Stomach (tissue), 4 donors: Measurements from ENCODE around the gene NAV3.

Experiments
- CTCF ChIP-seq, 7 experiments: fragments of 450-650 bp in 4 of 7; fragments of 200-600 bp in 3 of 7; sonication (generic) in 3 of 7; IDR thresholded peaks; one replicate each; pipeline ENCODE4 v1.5.1; 2016 to 2019; ENCODE audit warnings: antibody characterized with exemption in 7 of 7, control low read depth in 2 of 7, mild to moderate bottlenecking in 1 of 7
- POLR2AphosphoS5 ChIP-seq, 3 donors: sonication (generic); formaldehyde crosslinking; IDR thresholded peaks; one replicate each; pipeline ENCODE4 v1.6.1; 2016; ENCODE audit warnings: antibody characterized with exemption in 3 of 3

DNA sequence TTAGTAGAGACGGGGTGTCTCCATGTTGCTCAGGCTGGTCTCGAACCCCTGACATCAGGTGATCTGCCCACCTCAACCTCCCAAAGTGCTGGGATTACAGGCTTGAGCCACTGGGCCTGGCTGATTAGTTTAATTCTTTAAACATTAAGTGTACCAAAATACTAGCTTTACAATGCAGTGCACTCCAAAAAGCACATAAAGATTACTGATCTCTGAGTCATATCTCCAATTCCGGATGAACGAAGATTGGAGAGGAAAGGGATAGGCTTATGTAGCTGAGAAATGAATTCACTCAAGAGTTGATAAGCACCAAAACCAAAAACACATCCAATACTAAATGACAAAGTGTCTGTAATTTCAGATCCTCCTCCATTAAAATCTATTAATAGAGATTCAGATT is 15.1 kb downstream of the NAV3 start:
- TF ChIP-seq CTCF (IDR thresholded peaks at IDR 0.05) (no peak), POLR2AphosphoS5 (IDR thresholded peaks at IDR 0.05) (no peak)
